OCI-M1 (cell line): Measurements from ENCODE around the gene EIF5.

Source experiments
- DNase-seq: peaks from one replicate; lab custom pipeline; 2025; lab: John Stamatoyannopoulos, UW

EIF5 gene

GRCh38 chr14:103370087-103370486 lies 36.0 kb downstream of the EIF5 start:
- no peak for DNase-seq

GRCh38 chr14:103372017-103372416 lies 38.0 kb downstream of the EIF5 start:
- DNase-seq: no peak

- peak; percentile 56 for DNase-seq
Observed at GRCh38 chr14:103372552-103373304, 38.7 kb downstream of the EIF5 start.

GRCh38 chr14:103374121-103374520 lies 40.1 kb downstream of the EIF5 start:
- DNase-seq: no peak

GRCh38 chr14:103377522-103378037 lies 43.5 kb downstream of the EIF5 start:
- peak; percentile 83 for DNase-seq

- peak; percentile 96 for DNase-seq
Observed at GRCh38 chr14:103378038-103378854, 44.2 kb downstream of the EIF5 start.

- no peak for DNase-seq
Observed at GRCh38 chr14:103380719-103381377, 46.8 kb downstream of the EIF5 start.

GRCh38 chr14:103382376-103382775 lies 48.3 kb downstream of the EIF5 start:
- DNase-seq: peak; percentile 70

GRCh38 chr14:103384450-103385151 lies 50.6 kb downstream of the EIF5 start:
- DNase-seq: no peak

- peak; percentile 96 for DNase-seq
Observed at GRCh38 chr14:103385152-103385928, 51.3 kb downstream of the EIF5 start, which contains the start of gene MARK3. Gene MARK3 (plus strand): TSS chr14:103385415. CDS start chr14:103386030, 615 bp downstream.

- no peak for DNase-seq
Observed at GRCh38 chr14:103385929-103386712, 52.1 kb downstream of the EIF5 start.

- no peak for DNase-seq
Observed at GRCh38 chr14:103386713-103387329, 52.8 kb downstream of the EIF5 start.

- DNase-seq: no peak
Observed at GRCh38 chr14:103388664-103389063, 54.6 kb downstream of the EIF5 start.

GRCh38 chr14:103390605-103391004 lies 56.6 kb downstream of the EIF5 start:
- no peak for DNase-seq

GRCh38 chr14:103391048-103391447 lies 57.0 kb downstream of the EIF5 start:
- peak; percentile 87 for DNase-seq

- no peak for DNase-seq
Observed at GRCh38 chr14:103392106-103392505, 58.1 kb downstream of the EIF5 start.

- DNase-seq: no peak
Observed at GRCh38 chr14:103392572-103392971, 58.5 kb downstream of the EIF5 start.

GRCh38 chr14:103393070-103393469 lies 59.0 kb downstream of the EIF5 start:
- DNase-seq: no peak
